Measurements from ENCODE around the gene CIDEB.

The CIDEB gene

DNA sequence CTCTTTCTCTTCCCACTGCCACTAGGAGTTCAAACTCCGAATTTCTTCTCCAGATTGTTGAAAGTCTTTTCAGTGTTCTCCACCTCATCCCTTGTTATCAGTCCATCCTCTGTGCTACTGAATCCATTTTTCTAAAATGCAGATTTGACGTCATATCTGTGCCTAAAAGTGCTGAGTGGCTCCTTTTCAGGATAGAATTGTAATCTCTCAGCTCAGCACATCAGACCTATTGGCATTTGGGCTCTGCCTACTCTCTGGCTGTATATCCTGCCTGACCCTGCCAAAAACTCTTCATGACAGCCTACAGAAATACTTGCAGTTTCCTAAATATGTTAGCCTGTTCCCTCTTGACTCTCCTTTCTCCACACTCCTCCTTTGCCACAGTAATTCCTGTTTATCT is 35.3 kb downstream of the CIDEB start:
- Histone ChIP-seq H3K4me2 (ENCODE audit: low read length) (no peak overlapping the region), H2BK120ac (ENCODE audit: insufficient read depth, low read length, poor library complexity) (no peak overlapping the region), H4K8ac (ENCODE audit: low read depth, low read length) (no peak overlapping the region), H2AK5ac (ENCODE audit: low read length) (no peak overlapping the region), H3K27me3 (ENCODE audit: insufficient read depth, low read length) (no peaks in the 10 kb centered on the region), H3K9ac (ENCODE audit: low read length) (no peak overlapping the region), H3K9me3 (ENCODE audit: insufficient read depth, low read depth, low read length) (no peaks in the 10 kb centered on the region), H3K18ac (ENCODE audit: low read length) (no peak overlapping the region), H3K4me3 (ENCODE audit: low read depth, low read length) (no peak overlapping the region), H4K12ac (ENCODE audit: low read depth, low read length) (no peak overlapping the region), H2BK12ac (ENCODE audit: low read length) (no peak overlapping the region), H3K79me1 (ENCODE audit: low read length) (peaks cover 5% of the 10 kb centered on the region), H2BK5ac (ENCODE audit: low read depth, low read length, poor library complexity) (no peak overlapping the region), H3K4me1 (ENCODE audit: control insufficient read depth in 1 of 2, insufficient read depth in 2 of 2, low read length in 2 of 2) (peaks cover 2 to 7% of the 10 kb centered on the region in 2 experiments), H2AFZ (ENCODE audit: insufficient read depth, low read length, poor library complexity) (no peak overlapping the region), H3K4ac (ENCODE audit: low read depth, low read length) (no peak overlapping the region), H3K36me3 (ENCODE audit: control insufficient read depth in 1 of 2, insufficient read depth in 2 of 2, low read length in 2 of 2) (peaks cover 15 to 20% of the 10 kb centered on the region in 2 experiments), H4K91ac (ENCODE audit: low read depth, low read length) (no peak overlapping the region), H3K14ac (ENCODE audit: low read length) (no peak overlapping the region), H3K79me2 (ENCODE audit: control insufficient read depth, insufficient read depth, low read length, poor library complexity) (peaks cover 2% of the 10 kb centered on the region), H3K27ac (ENCODE audit: low read depth, low read length) (no peak overlapping the region), H3K23ac (ENCODE audit: low read length) (no peak overlapping the region)
- no CpG with 5 or more reads among the region's 2 CpGs for WGBS (ENCODE audit: extremely low coverage, insufficient coverage, insufficient read length)
- no peak for DNase-seq

DNA sequence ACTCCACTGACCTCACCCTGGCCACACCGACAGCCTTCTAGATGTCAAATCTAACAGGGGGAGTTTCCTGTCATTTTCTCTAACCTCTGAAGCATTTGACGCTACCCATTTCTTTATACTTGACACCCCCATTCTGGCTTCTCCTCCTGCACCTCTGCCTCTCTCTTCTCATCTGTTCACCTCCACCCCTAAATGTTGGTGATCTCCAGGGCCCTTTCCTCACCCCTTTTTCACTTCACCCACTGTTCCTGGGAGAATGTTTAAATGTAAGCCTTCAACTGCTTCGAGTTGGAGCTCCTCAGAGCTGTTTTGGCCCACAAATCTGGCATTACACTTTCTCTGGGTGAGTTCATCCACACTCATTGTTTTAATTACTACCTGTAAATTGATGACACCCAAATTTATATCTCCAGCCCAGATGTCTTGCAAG is 35.9 kb downstream of the CIDEB start:
- Histone ChIP-seq H3K14ac (ENCODE audit: low read length) (no peak overlapping the region), H2AK5ac (ENCODE audit: low read length) (no peak overlapping the region), H3K27ac (ENCODE audit: low read depth, low read length) (no peak overlapping the region), H3K4me2 (ENCODE audit: low read length) (peak overlapping the region; percentile 77), H2BK5ac (ENCODE audit: low read depth, low read length, poor library complexity) (no peak overlapping the region), H3K79me2 (ENCODE audit: control insufficient read depth, insufficient read depth, low read length, poor library complexity) (peaks cover 2% of the 10 kb centered on the region), H2AFZ (ENCODE audit: insufficient read depth, low read length, poor library complexity) (peak overlapping the region; percentile 14), H3K4ac (ENCODE audit: low read depth, low read length) (peak overlapping the region; percentile 31), H3K79me1 (ENCODE audit: low read length) (peaks cover 5% of the 10 kb centered on the region), H3K23ac (ENCODE audit: low read length) (no peak overlapping the region), H4K91ac (ENCODE audit: low read depth, low read length) (peak overlapping the region; percentile 7), H3K27me3 (ENCODE audit: insufficient read depth, low read length) (no peaks in the 10 kb centered on the region), H2BK12ac (ENCODE audit: low read length) (no peak overlapping the region), H3K9ac (ENCODE audit: low read length) (peak overlapping the region; percentile 42), H4K12ac (ENCODE audit: low read depth, low read length) (no peak overlapping the region), H4K8ac (ENCODE audit: low read depth, low read length) (peak overlapping the region; percentile 23), H2BK120ac (ENCODE audit: insufficient read depth, low read length, poor library complexity) (no peak overlapping the region), H3K18ac (ENCODE audit: low read length) (peak overlapping the region; percentile 17), H3K4me3 (ENCODE audit: low read depth, low read length) (peak overlapping the region; percentile 81), H3K9me3 (ENCODE audit: insufficient read depth, low read depth, low read length) (no peaks in the 10 kb centered on the region), H3K4me1 (ENCODE audit: control insufficient read depth in 1 of 2, insufficient read depth in 2 of 2, low read length in 2 of 2) (peaks cover 3 to 9% of the 10 kb centered on the region in 2 experiments), H3K36me3 (ENCODE audit: control insufficient read depth in 1 of 2, insufficient read depth in 2 of 2, low read length in 2 of 2) (peaks cover 22 to 26% of the 10 kb centered on the region in 2 experiments)
- DNase-seq = no peak
- WGBS (ENCODE audit: extremely low coverage, insufficient coverage, insufficient read length) = no CpG with 5 or more reads among the region's 3 CpGs

DNA sequence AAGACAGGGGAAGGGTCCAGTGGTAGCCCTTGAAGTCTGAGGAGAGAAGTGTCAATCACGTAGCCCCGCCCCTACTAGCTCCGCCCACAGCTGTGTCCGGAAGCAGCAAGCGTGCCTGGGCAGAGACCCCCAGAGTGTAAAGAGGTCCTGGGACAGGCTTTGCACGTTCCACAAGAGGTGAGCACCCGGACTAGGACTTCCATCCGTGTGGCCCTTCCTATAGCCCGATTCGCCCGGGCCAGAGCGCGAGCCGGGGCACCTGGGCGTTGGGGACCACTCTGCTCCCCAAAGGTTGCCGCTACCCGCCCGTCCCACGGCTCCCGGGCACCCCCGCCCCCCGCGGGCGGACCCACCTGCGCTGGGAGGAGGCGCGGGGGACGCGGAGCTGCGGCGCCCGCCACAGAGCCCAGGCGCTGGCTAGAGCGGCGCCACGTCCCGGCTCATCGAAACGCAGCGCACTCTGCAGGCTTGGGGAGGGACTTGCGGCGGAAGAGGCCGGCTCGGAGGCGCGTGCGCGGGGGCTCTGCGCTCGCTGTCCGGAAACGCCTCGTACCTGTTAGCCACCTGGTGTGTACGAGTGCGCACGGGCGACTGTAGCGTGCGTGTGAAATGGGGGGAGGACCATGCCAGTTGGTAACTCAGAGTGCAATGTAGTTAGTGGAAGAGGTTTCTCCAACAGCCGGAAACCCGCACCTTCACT is 36.5 kb downstream of the CIDEB start, which contains the start of gene RABGGTA:
Gene RABGGTA (minus strand): TSS at position 464 of the 700 bp plus-strand sequence. CDS start 482 bp downstream, outside the sequence.
- peak within 1 kb of the TSS; percentile 91 for H2BK5ac ChIP-seq (ENCODE audit: low read depth, low read length, poor library complexity)
- H4K8ac ChIP-seq (ENCODE audit: low read depth, low read length) = peak within 1 kb of the TSS; percentile 95
- H3K27ac ChIP-seq (ENCODE audit: low read depth, low read length) = peak within 1 kb of the TSS; percentile 96
- H3K4me3 ChIP-seq (ENCODE audit: low read depth, low read length) = peak within 1 kb of the TSS; percentile 81
- no CpG with 5 or more reads among the region's 61 CpGs for WGBS (ENCODE audit: extremely low coverage, insufficient coverage, insufficient read length)
- peak within 1 kb of the TSS; percentile 84 for H2BK120ac ChIP-seq (ENCODE audit: insufficient read depth, low read length, poor library complexity)
- H2AK5ac ChIP-seq (ENCODE audit: low read length) = peak within 1 kb of the TSS; percentile 29
- H2BK12ac ChIP-seq (ENCODE audit: low read length) = no peak within 1 kb of the TSS
- peaks cover 27 to 32% of the 10 kb centered on the region in 2 experiments for H3K36me3 ChIP-seq (ENCODE audit: control insufficient read depth in 1 of 2, insufficient read depth in 2 of 2, low read length in 2 of 2)
- H3K23ac ChIP-seq (ENCODE audit: low read length) = no peak within 1 kb of the TSS
- H3K9me3 ChIP-seq (ENCODE audit: insufficient read depth, low read depth, low read length) = no peaks in the 10 kb centered on the region
- peak within 1 kb of the TSS; percentile 78 for H4K12ac ChIP-seq (ENCODE audit: low read depth, low read length)
- peak within 1 kb of the TSS; percentile 97 for H4K91ac ChIP-seq (ENCODE audit: low read depth, low read length)
- H2AFZ ChIP-seq (ENCODE audit: insufficient read depth, low read length, poor library complexity) = peak within 1 kb of the TSS; percentile 67
- peaks cover 5% of the 10 kb centered on the region for H3K79me1 ChIP-seq (ENCODE audit: low read length)
- DNase-seq = peak; percentile 84 to 95
- peak within 1 kb of the TSS; percentile 84 for H3K18ac ChIP-seq (ENCODE audit: low read length)
- no peaks in the 10 kb centered on the region for H3K27me3 ChIP-seq (ENCODE audit: insufficient read depth, low read length)
- peaks cover 2% of the 10 kb centered on the region for H3K79me2 ChIP-seq (ENCODE audit: control insufficient read depth, insufficient read depth, low read length, poor library complexity)
- H3K4me1 ChIP-seq (ENCODE audit: control insufficient read depth in 1 of 2, insufficient read depth in 2 of 2, low read length in 2 of 2) = peaks cover 3 to 9% of the 10 kb centered on the region in 2 experiments
- peak within 1 kb of the TSS; percentile 94 for H3K14ac ChIP-seq (ENCODE audit: low read length)
- H3K9ac ChIP-seq (ENCODE audit: low read length) = peak within 1 kb of the TSS; percentile 82
- H3K4ac ChIP-seq (ENCODE audit: low read depth, low read length) = peak within 1 kb of the TSS; percentile 56
- H3K4me2 ChIP-seq (ENCODE audit: low read length) = peak within 1 kb of the TSS; percentile 77

DNA sequence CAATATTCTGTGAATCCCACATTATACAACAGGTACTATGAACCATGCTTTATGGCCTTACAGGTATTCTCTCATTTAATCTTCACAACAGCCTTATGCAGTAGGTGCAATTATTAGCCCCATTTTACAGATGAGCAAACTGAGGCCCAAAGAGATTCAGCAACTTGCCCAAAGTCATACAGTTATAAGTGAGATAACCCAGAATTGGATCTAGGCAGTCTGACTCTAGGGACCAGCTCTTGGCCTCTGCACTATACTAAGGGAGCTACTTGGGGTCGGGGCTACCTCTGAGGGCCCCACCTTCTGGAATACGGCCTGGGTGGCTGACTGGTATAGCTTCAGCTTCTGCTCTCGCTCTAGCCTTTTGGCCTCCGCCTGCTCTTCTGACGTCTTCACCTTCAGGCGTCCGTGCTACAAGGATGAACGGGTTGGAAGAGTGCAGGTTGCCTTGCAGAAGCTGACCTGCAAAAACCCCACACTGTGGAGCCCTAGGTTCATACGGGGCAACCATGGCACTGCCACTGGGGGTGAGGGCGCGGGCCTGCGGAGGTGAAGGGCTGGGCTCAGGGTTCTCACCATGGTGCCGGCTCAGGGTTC is 37.1 kb downstream of the CIDEB start:
- H3K4me2 ChIP-seq (ENCODE audit: low read length) = peak overlapping the region; percentile 74
- peak overlapping the region; percentile 96 for H3K27ac ChIP-seq (ENCODE audit: low read depth, low read length)
- no peaks in the 10 kb centered on the region for H3K9me3 ChIP-seq (ENCODE audit: insufficient read depth, low read depth, low read length)
- H3K18ac ChIP-seq (ENCODE audit: low read length) = peak overlapping the region; percentile 84
- H3K14ac ChIP-seq (ENCODE audit: low read length) = peak overlapping the region; percentile 94
- no peak overlapping the region for H2AK5ac ChIP-seq (ENCODE audit: low read length)
- peaks cover 3 to 9% of the 10 kb centered on the region in 2 experiments for H3K4me1 ChIP-seq (ENCODE audit: control insufficient read depth in 1 of 2, insufficient read depth in 2 of 2, low read length in 2 of 2)
- no peak overlapping the region for H3K4ac ChIP-seq (ENCODE audit: low read depth, low read length)
- peak overlapping the region; percentile 97 for H4K91ac ChIP-seq (ENCODE audit: low read depth, low read length)
- DNase-seq = no peak
- H3K27me3 ChIP-seq (ENCODE audit: insufficient read depth, low read length) = no peaks in the 10 kb centered on the region
- no peak overlapping the region for H2BK12ac ChIP-seq (ENCODE audit: low read length)
- H3K79me2 ChIP-seq (ENCODE audit: control insufficient read depth, insufficient read depth, low read length, poor library complexity) = peaks cover 2% of the 10 kb centered on the region
- no peak overlapping the region for H2BK5ac ChIP-seq (ENCODE audit: low read depth, low read length, poor library complexity)
- no peak overlapping the region for H3K23ac ChIP-seq (ENCODE audit: low read length)
- H3K4me3 ChIP-seq (ENCODE audit: low read depth, low read length) = peak overlapping the region; percentile 81
- H4K8ac ChIP-seq (ENCODE audit: low read depth, low read length) = peak overlapping the region; percentile 95
- no peak overlapping the region for H2AFZ ChIP-seq (ENCODE audit: insufficient read depth, low read length, poor library complexity)
- H3K79me1 ChIP-seq (ENCODE audit: low read length) = peaks cover 5% of the 10 kb centered on the region
- H3K9ac ChIP-seq (ENCODE audit: low read length) = no peak overlapping the region
- no CpG with 5 or more reads among the region's 13 CpGs for WGBS (ENCODE audit: extremely low coverage, insufficient coverage, insufficient read length)
- peaks cover 30 to 37% of the 10 kb centered on the region in 2 experiments for H3K36me3 ChIP-seq (ENCODE audit: control insufficient read depth in 1 of 2, insufficient read depth in 2 of 2, low read length in 2 of 2)
- no peak overlapping the region for H2BK120ac ChIP-seq (ENCODE audit: insufficient read depth, low read length, poor library complexity)
- peak overlapping the region; percentile 78 for H4K12ac ChIP-seq (ENCODE audit: low read depth, low read length)

All from trophoblast cell (in vitro differentiated cells and primary cell).